K562 (cell line): Measurements from ENCODE around the gene TMEM234. TPM values are rescaled to one million over a fixed set of nuclear protein-coding genes. Genes with fewer than 3 reads are reported as not detected.

ENCODE experiments used
- DDX20 ChIP-seq: fragments of 450-650 bp; IDR thresholded peaks from 2 replicates; pipeline ENCODE4 v1.6.1; 2016; ENCODE audit warnings: missing genetic modification characterization, low read depth, mild to moderate bottlenecking, missing compliant biosample characterization, moderate library complexity
- E2F6 ChIP-seq, 2 experiments: IDR thresholded peaks; 2 replicates each; pipeline ENCODE4 v1.6.1; 2011; ENCODE audit warnings: borderline replicate concordance in 1 of 2, control low read depth in 1 of 2, low read depth in 1 of 2, low read length in 1 of 2, mild to moderate bottlenecking in 1 of 2, mixed read lengths in 1 of 2, moderate library complexity in 1 of 2; ENCODE audit not compliant: insufficient read depth in 1 of 2, insufficient read length in 1 of 2, poor library complexity in 1 of 2, severe bottlenecking in 1 of 2; ENCODE audit errors: extremely low read depth in 1 of 2
- ESRRA ChIP-seq: fragments of 450-650 bp; IDR thresholded peaks from 2 replicates; pipeline ENCODE4 v1.6.1; 2014; ENCODE audit warnings: low read depth, mild to moderate bottlenecking, moderate library complexity, borderline replicate concordance
- GATAD2A ChIP-seq: fragments of 450-650 bp; IDR thresholded peaks from 2 replicates; pipeline ENCODE4 v1.6.1; 2017
- HDAC1 ChIP-seq, 2 experiments: fragments of 450-650 bp; IDR thresholded peaks; 2 replicates each; pipeline ENCODE4 v1.6.1; 2016 to 2017; ENCODE audit warnings: inconsistent platforms in 1 of 2, mild to moderate bottlenecking in 1 of 2, moderate library complexity in 1 of 2
- MCM2 ChIP-seq: fragments of 450-650 bp; IDR thresholded peaks from 2 replicates; pipeline ENCODE4 v1.6.1; 2017; ENCODE audit warnings: low read depth, mild to moderate bottlenecking
- MEF2A ChIP-seq: IDR thresholded peaks from 2 replicates; pipeline ENCODE4 v1.6.1; 2011; ENCODE audit warnings: low read depth, mild to moderate bottlenecking, low read length, moderate library complexity; ENCODE audit not compliant: control insufficient read depth
- MTA1 ChIP-seq: fragments of 450-650 bp; IDR thresholded peaks from 2 replicates; pipeline ENCODE4 v1.6.1; 2017; ENCODE audit warnings: borderline replicate concordance
- SREBF1 ChIP-seq: fragments of 150-350 bp; IDR thresholded peaks from 2 replicates; pipeline ENCODE4 v1.6.1; 2014; ENCODE audit warnings: antibody characterized with exemption, low read depth, low read length, borderline replicate concordance
- THAP7 ChIP-seq: fragments of 250-450 bp; sonication (Bioruptor Pico); IDR thresholded peaks from 2 replicates; pipeline ENCODE4 v1.5.0; 2021
- XRCC3 ChIP-seq: fragments of 450-650 bp; IDR thresholded peaks from 2 replicates; pipeline ENCODE4 v1.6.1; 2017; ENCODE audit warnings: mild to moderate bottlenecking, moderate library complexity
- ZBTB5 ChIP-seq: fragments of 450-650 bp; IDR thresholded peaks from 2 replicates; pipeline ENCODE4 v1.6.1; 2017; ENCODE audit warnings: antibody characterized with exemption
- ZFX ChIP-seq: sonication (generic); formaldehyde crosslinking; IDR thresholded peaks from 2 replicates; pipeline ENCODE4 v1.8.0; 2022; ENCODE audit warnings: mild to moderate bottlenecking, missing genetic modification reagents, moderate library complexity
- ZNF263 ChIP-seq: sonication (generic); formaldehyde crosslinking; IDR thresholded peaks from 2 replicates; pipeline ENCODE4 v1.8.0; 2022; ENCODE audit warnings: mild to moderate bottlenecking, missing genetic modification reagents, borderline replicate concordance
- ZNF274 ChIP-seq: IDR thresholded peaks from 2 replicates; pipeline ENCODE4 v1.6.1; 2011; ENCODE audit warnings: low read depth, mild to moderate bottlenecking, low read length, moderate library complexity, borderline replicate concordance
- ZNF395 ChIP-seq: fragments of 200-800 bp; sonication (Bioruptor generic); IDR thresholded peaks from 2 replicates; pipeline ENCODE4 v1.6.1; 2017; ENCODE audit warnings: missing genetic modification characterization, missing compliant biosample characterization
- ZNF592 ChIP-seq: fragments of 450-650 bp; IDR thresholded peaks from 2 replicates; pipeline ENCODE4 v1.6.1; 2017; ENCODE audit warnings: antibody characterized with exemption, mild to moderate bottlenecking
- polyA plus RNA-seq, 8 experiments: library from polyadenylated mRNA; depleted of rRNA in 4 of 8; stranded (reverse) in 5 of 8; unstranded in 3 of 8; fragments of >200 nt; fragmentation: Nextera tagmentation in 2 of 8; fragmentation: Illumina TruSeq in 1 of 8; extraction: Ambion mirVana in 2 of 8; extraction: Trizol in 1 of 8; gene quantifications; 2 replicates each; pipeline versions ENCODE4 v1.2.1 to v1.2.3, GENCODE V29; 2011 to 2014; ENCODE audit warnings: inconsistent platforms in 1 of 8, missing spikeins in 1 of 8
- total RNA-seq, 7 experiments: library from RNA; depleted of rRNA in 6 of 7; stranded (reverse); fragments of >200 nt in 6 of 7; fragmentation: Illumina TruSeq in 2 of 7; extraction: Trizol in 2 of 7; gene quantifications; 2 replicates each; pipeline versions ENCODE4 v1.2.1 to v1.2.3, GENCODE V29; 2011 to 2021; ENCODE audit warnings: low replicate concordance in 1 of 7

Gene TMEM234
- total and polyA plus RNA-seq, 9 of the 15 experiments (the other 6 are each of a cell fraction or from before 2014, with no cell fraction given): 5.0 to 12.9 (median 7.6) TPM

- TF ChIP-seq THAP7 (CRISPR knock-in tag) (0 out of 2 replicates have a peak, but pooled peaks have one; percentile 13), MTA1 (no peak), E2F6 (IDR thresholded peaks at IDR 0.05; ENCODE audit: borderline replicate concordance in 1 of 2, extremely low read depth in 1 of 2, insufficient read depth in 1 of 2, insufficient read length in 1 of 2, low read depth in 1 of 2, low read length in 1 of 2, poor library complexity in 1 of 2, severe bottlenecking in 1 of 2) (peak; percentile 96 to 98), DDX20 (tag) (0 out of 2 replicates have a peak, but pooled peaks have one; percentile 10), ZNF263 (CRISPR knock-in tag) (peak; percentile 64; the same call in 1 of the 2 replicates), ZNF395 (CRISPR knock-in tag) (peak; percentile 98), HDAC1 (IDR thresholded peaks at IDR 0.05) (peak; percentile 18 to 98; a peak in 2 of 4 replicates), ZFX (CRISPR knock-in tag) (peak; percentile 73), ESRRA (peak; percentile 45; the same call in 1 of the 2 replicates), ZBTB5 (no peak), XRCC3 (no peak), ZNF274 (no peak), SREBF1 (no peak), MEF2A (no peak), GATAD2A (peak; percentile 95), ZNF592 (peak; percentile 99), MCM2 (no peak)
These were observed 42.5 kb downstream of the TMEM234 start, which contains the start of gene TXLNA (continued) for GRCh38 chr1:32179443-32180185.
